Liver (tissue), 3 donors: ENCODE measurements around the gene NELL1.

Source experiments
- GABPA ChIP-seq, 2 donors: IDR thresholded peaks in 1 of 2; conservative IDR thresholded peaks in 1 of 2; 2 replicates each; pipeline ENCODE4 v1.6.1; 2016; ENCODE audit warnings: antibody characterized with exemption in 2 of 2, mild to moderate bottlenecking in 1 of 2, moderate library complexity in 1 of 2
- MAX ChIP-seq: IDR thresholded peaks from 2 replicates; pipeline ENCODE4 v1.6.1; 2016; ENCODE audit warnings: antibody characterized with exemption
- RAD21 ChIP-seq, 2 donors: IDR thresholded peaks; 2 replicates each; pipeline ENCODE4 v1.6.1; 2016; ENCODE audit warnings: antibody characterized with exemption in 2 of 2, mild to moderate bottlenecking in 2 of 2
- TF ChIP-seq, protein P1 (sequence below): fragments of 150-350 bp; IDR thresholded peaks from 2 replicates; pipeline ENCODE4 v1.5.1; 2017; ENCODE audit warnings: improper control_type of control experiment, low read depth, low read length; ENCODE audit not compliant: missing input control
- TF ChIP-seq, protein P2 (sequence below): IDR thresholded peaks from 2 replicates; pipeline ENCODE4 v1.6.1; 2016; ENCODE audit warnings: antibody characterized with exemption
- TF ChIP-seq, protein P3 (sequence below): IDR thresholded peaks from 2 replicates; pipeline ENCODE4 v1.6.1; 2016; ENCODE audit warnings: antibody characterized with exemption, mild to moderate bottlenecking
- donor health status: healthy.
- donor health status: healthy.

DNA sequence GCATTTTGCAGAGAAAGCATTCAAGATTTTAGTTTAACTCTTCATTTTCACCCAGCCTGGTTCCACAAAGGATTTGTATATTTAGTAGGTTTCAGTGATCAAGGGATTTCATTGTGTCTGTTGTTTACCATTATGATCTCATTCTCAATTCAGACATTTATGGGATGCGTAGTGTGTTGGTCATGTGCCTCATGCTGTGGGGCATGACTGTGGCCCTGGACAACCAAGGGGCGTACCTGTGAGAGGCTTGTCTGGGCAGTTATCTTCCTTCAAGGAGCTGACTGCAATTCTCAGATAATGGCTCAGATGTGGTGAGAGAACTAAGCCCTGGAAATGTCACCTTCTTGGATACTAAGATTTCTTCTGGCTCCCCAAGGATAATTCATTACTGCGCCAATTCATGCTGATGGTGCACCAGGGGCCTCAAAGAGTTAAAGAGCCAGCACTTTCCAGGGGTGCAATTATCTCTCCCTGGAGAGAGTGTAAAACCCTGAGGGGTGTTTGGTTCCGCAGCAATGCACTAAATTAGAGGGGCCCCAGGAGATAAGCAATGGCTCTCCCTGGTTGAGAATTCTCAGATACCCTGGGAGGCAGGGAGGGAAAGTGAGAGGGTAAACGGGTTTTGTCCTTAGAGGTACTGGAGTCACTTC, 37.7 kb upstream of the NELL1 start:
- TF ChIP-seq, protein P1, sequence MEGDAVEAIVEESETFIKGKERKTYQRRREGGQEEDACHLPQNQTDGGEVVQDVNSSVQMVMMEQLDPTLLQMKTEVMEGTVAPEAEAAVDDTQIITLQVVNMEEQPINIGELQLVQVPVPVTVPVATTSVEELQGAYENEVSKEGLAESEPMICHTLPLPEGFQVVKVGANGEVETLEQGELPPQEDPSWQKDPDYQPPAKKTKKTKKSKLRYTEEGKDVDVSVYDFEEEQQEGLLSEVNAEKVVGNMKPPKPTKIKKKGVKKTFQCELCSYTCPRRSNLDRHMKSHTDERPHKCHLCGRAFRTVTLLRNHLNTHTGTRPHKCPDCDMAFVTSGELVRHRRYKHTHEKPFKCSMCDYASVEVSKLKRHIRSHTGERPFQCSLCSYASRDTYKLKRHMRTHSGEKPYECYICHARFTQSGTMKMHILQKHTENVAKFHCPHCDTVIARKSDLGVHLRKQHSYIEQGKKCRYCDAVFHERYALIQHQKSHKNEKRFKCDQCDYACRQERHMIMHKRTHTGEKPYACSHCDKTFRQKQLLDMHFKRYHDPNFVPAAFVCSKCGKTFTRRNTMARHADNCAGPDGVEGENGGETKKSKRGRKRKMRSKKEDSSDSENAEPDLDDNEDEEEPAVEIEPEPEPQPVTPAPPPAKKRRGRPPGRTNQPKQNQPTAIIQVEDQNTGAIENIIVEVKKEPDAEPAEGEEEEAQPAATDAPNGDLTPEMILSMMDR: no peak
- TF ChIP-seq MAX (no peak), GABPA (IDR thresholded peaks at IDR 0.05 in 1 of 2, conservative IDR thresholded peaks at IDR 0.05 in 1 of 2) (no peak), RAD21 (IDR thresholded peaks at IDR 0.05) (no peak)
- TF ChIP-seq, protein P2, sequence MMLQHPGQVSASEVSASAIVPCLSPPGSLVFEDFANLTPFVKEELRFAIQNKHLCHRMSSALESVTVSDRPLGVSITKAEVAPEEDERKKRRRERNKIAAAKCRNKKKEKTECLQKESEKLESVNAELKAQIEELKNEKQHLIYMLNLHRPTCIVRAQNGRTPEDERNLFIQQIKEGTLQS: no peak
- TF ChIP-seq, protein P3, sequence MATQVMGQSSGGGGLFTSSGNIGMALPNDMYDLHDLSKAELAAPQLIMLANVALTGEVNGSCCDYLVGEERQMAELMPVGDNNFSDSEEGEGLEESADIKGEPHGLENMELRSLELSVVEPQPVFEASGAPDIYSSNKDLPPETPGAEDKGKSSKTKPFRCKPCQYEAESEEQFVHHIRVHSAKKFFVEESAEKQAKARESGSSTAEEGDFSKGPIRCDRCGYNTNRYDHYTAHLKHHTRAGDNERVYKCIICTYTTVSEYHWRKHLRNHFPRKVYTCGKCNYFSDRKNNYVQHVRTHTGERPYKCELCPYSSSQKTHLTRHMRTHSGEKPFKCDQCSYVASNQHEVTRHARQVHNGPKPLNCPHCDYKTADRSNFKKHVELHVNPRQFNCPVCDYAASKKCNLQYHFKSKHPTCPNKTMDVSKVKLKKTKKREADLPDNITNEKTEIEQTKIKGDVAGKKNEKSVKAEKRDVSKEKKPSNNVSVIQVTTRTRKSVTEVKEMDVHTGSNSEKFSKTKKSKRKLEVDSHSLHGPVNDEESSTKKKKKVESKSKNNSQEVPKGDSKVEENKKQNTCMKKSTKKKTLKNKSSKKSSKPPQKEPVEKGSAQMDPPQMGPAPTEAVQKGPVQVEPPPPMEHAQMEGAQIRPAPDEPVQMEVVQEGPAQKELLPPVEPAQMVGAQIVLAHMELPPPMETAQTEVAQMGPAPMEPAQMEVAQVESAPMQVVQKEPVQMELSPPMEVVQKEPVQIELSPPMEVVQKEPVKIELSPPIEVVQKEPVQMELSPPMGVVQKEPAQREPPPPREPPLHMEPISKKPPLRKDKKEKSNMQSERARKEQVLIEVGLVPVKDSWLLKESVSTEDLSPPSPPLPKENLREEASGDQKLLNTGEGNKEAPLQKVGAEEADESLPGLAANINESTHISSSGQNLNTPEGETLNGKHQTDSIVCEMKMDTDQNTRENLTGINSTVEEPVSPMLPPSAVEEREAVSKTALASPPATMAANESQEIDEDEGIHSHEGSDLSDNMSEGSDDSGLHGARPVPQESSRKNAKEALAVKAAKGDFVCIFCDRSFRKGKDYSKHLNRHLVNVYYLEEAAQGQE: no peak
